Activated T-cell treated with anti-CD3 and anti-CD28 coated beads, Interleukin-2, amount 50 U/mL, for 24 hours (primary cell): ENCODE measurements around the gene CADPS2.

ENCODE experiments used
- DNase-seq: peaks from one replicate; pipeline ENCODE4 v3.0.0-alpha.2; 2020
- H3K27ac Mint-ChIP-seq: 2 replicates; pipeline ENCODE4 v1.8.0; 2020; ENCODE audit warnings: mild to moderate bottlenecking, mixed read lengths
- H3K27me3 Mint-ChIP-seq: 2 replicates; pipeline ENCODE4 v1.8.0; 2020; ENCODE audit warnings: mixed read lengths
- H3K36me3 Mint-ChIP-seq: 2 replicates; pipeline ENCODE4 v1.8.0; 2020; ENCODE audit warnings: low read depth, mixed read lengths
- H3K4me1 Mint-ChIP-seq: 2 replicates; pipeline ENCODE4 v1.8.0; 2020; ENCODE audit warnings: low read depth, mixed read lengths
- H3K4me3 Mint-ChIP-seq: 2 replicates; pipeline ENCODE4 v1.8.0; 2020; ENCODE audit warnings: mild to moderate bottlenecking, moderate library complexity, mixed read lengths
- H3K9me3 Mint-ChIP-seq: 2 replicates; pipeline ENCODE4 v1.8.0; 2020; ENCODE audit warnings: mixed read lengths

CADPS2 gene

DNA sequence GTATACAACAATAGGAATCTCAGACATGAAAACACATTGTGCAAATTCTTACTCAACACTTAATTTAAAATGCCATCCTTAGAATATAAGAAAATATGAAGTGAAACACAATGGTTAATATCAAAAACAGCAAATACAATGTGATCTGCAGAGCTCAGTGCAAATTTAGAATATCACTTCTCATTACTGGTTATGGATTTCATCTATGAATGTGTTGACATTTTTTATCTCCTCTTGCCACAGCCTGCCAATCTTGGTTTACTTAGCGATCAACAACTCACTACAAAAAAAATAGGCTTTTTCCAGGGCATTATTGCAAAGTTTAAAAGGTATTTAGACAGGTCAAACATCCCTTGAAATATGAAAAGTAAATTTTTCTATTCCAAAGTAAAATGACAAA lies 158.5 kb downstream of the CADPS2 start:
- no peaks in the 10 kb centered on the region for H3K36me3 Mint-ChIP-seq
- no peaks in the 10 kb centered on the region for H3K27me3 Mint-ChIP-seq
- H3K9me3 Mint-ChIP-seq: peaks cover 15% of the 10 kb centered on the region
- H3K4me1 Mint-ChIP-seq: no peaks in the 10 kb centered on the region
- no peak overlapping the region for H3K27ac Mint-ChIP-seq
- no peak overlapping the region for H3K4me3 Mint-ChIP-seq
- DNase-seq: no peak

DNA sequence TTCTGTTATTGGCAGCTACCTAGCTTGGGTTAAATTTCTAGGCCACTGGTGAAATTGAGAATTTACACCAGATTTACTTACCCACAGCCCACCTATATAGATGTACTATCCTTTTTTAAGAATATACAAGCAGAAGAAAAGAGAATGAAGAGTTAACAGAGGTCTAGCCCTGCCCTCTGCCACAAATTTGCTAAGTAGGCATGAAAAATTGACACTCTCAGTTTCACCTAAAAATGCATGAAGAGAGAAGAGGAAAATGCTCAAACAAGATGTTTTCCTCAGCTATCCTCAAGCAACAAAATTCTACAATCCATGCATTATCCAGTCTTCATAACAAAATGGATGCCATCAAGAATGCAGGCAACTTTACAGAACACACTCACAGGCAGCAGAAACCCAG lies 158.9 kb downstream of the CADPS2 start:
- DNase-seq: no peak
- no peaks in the 10 kb centered on the region for H3K4me1 Mint-ChIP-seq
- peaks cover 15% of the 10 kb centered on the region for H3K9me3 Mint-ChIP-seq
- H3K4me3 Mint-ChIP-seq: no peak overlapping the region
- no peaks in the 10 kb centered on the region for H3K27me3 Mint-ChIP-seq
- no peaks in the 10 kb centered on the region for H3K36me3 Mint-ChIP-seq
- no peak overlapping the region for H3K27ac Mint-ChIP-seq

DNA sequence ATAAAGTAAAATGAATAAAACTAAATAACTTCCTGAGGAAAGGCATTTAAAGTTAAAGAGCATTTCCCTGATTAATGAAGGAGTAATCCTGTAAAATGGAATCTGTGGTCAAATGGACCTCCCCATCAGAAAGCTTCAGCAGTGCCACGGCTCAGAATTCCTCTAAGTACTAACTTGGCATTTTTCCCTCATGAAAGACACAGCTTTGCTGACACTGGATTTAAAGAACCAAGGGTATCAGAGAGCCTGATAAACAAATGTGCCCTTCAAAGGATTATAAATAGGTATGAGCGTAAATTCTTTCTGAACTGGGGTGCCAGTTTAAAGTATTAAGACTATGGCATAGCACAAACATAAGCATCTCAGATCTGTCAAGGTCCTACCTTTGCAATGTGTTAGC lies 159.4 kb downstream of the CADPS2 start:
- Mint-ChIP-seq H3K9me3 (peaks cover 15% of the 10 kb centered on the region), H3K4me1 (no peaks in the 10 kb centered on the region), H3K4me3 (no peak overlapping the region), H3K27me3 (no peaks in the 10 kb centered on the region), H3K36me3 (no peaks in the 10 kb centered on the region), H3K27ac (no peak overlapping the region)
- no peak for DNase-seq

DNA sequence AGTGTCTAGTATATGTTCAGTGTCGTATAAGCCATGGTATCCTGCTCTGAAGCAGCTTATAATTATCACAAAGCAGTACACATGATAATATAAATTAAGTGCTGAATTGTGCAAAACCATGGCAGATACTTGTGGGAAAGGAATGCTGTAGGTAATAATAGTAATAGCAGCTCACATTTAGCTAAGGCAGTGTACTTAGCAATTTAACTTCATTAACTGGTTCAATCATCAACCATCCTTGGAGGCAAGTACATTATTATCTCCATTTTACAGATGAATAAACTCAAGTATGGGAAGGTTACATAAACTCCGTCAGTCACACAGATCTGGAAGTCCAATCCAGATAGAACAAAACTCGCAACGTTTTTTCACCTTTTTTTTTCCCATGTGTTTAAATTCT lies 161.9 kb downstream of the CADPS2 start:
- peaks cover 11% of the 10 kb centered on the region for H3K9me3 Mint-ChIP-seq
- H3K4me3 Mint-ChIP-seq: no peak overlapping the region
- no peaks in the 10 kb centered on the region for H3K4me1 Mint-ChIP-seq
- H3K27ac Mint-ChIP-seq: no peak overlapping the region
- no peaks in the 10 kb centered on the region for H3K27me3 Mint-ChIP-seq
- no peak for DNase-seq
- H3K36me3 Mint-ChIP-seq: no peaks in the 10 kb centered on the region

DNA sequence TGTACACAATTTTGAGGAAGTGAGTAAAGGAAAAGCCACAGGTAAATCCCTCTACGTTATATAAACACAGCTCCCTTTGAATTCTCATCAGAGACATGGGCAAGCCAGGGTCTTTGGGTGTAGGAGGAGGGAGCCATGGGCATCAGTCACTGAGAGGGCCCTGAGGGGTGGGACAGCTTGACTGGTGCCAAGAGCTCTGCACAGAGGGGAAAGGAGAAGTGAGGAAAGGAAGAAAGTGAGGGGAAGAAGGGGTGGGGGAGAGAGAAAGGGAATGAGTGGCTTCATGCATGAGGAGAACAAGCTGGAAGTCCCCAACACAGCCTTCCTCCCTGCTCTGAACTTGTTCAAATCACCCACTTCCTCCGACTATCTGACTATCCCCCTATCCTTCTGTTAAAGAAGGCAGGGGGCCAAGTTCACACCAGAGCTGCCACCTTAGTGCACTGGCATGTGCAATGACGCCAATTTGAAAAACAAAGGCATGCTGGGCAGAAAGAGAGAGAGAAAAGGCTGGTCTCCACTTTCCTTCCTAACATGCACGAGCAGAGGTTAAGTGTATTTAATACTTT lies 167.2 kb downstream of the CADPS2 start:
- Mint-ChIP-seq H3K9me3 (no peaks in the 10 kb centered on the region), H3K27me3 (no peaks in the 10 kb centered on the region), H3K4me3 (no peak overlapping the region), H3K36me3 (no peaks in the 10 kb centered on the region), H3K27ac (no peak overlapping the region), H3K4me1 (no peaks in the 10 kb centered on the region)
- DNase-seq: no peak

DNA sequence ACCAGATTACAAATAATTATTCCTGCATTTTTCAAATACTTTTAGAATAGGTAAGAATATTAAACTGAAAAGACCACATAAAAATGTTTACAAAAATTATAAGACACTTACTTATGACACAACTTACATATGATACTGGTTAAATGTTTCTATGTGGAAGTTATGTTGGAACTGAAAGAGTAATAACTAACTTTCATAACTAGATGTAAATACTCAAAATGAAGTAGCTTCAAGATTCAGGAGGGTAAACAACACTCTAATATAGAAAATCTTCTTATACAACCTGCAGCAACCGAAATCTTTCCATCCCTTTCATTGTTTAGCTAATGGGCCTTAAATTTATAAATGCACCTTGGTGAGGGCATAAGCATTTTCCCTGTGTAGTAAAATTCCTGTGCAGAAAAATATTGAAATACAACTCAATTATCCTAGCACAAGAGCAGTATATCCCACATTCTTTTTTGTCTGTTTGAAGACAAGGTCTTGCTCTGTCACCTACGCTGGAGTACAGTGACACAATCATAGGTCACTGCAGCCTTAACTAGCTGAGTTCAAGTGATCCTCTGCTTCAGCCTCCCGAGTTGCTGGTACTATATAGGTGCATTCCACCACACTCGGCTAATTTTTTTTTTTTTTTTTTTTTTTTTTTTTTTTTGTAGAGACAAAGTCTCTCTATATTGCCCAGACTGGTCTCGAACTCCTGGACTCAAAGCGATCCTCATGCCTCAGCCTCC lies 168.7 kb downstream of the CADPS2 start:
- H3K4me3 Mint-ChIP-seq: no peak overlapping the region
- no peaks in the 10 kb centered on the region for H3K36me3 Mint-ChIP-seq
- H3K27ac Mint-ChIP-seq: no peak overlapping the region
- H3K27me3 Mint-ChIP-seq: no peaks in the 10 kb centered on the region
- H3K4me1 Mint-ChIP-seq: no peaks in the 10 kb centered on the region
- no peaks in the 10 kb centered on the region for H3K9me3 Mint-ChIP-seq
- DNase-seq: no peak

DNA sequence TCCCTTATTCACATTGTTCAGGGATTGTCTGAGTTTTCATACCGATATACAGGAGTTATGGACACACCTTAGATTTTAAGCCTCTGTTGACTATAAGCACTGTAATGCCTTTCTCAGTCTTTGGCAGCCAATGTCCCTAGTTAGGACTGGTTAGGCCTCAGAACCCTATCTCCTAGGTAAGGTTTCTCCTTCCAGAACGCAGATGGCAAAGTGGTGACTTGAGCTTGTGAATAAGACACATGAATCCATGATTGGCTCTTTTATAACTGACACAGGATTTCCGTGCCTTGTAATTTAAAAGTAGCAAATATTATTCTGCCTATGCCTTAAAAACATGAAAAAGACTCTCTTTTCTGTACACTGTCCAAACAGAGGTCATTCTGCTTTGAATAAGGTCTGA lies 171.1 kb downstream of the CADPS2 start:
- Mint-ChIP-seq H3K4me3 (no peak overlapping the region), H3K36me3 (no peaks in the 10 kb centered on the region), H3K27me3 (no peaks in the 10 kb centered on the region), H3K9me3 (no peaks in the 10 kb centered on the region), H3K4me1 (no peaks in the 10 kb centered on the region), H3K27ac (no peak overlapping the region)
- no peak for DNase-seq

DNA sequence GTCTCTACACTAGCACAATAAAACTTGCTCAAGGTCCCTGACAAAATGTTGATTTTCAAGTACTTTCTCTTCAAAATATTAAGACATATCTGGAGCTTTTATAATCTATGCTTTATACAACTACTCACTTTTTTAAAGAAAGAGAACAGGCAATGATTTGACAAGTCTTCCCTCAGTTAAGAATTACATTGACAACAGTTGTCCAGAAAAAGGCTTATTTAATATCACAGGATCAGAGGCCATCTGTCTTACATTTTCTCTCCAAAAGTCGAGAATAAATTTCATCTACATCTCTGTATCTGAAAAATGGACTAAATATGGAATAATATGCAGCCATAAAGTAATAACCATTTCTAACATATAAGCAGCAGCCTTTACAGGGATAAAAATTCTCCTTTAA lies 175.3 kb downstream of the CADPS2 start:
- H3K27ac Mint-ChIP-seq: no peak overlapping the region
- H3K4me1 Mint-ChIP-seq: no peaks in the 10 kb centered on the region
- H3K27me3 Mint-ChIP-seq: no peaks in the 10 kb centered on the region
- H3K36me3 Mint-ChIP-seq: no peaks in the 10 kb centered on the region
- DNase-seq: no peak
- no peak overlapping the region for H3K4me3 Mint-ChIP-seq
- H3K9me3 Mint-ChIP-seq: peaks cover 2% of the 10 kb centered on the region

DNA sequence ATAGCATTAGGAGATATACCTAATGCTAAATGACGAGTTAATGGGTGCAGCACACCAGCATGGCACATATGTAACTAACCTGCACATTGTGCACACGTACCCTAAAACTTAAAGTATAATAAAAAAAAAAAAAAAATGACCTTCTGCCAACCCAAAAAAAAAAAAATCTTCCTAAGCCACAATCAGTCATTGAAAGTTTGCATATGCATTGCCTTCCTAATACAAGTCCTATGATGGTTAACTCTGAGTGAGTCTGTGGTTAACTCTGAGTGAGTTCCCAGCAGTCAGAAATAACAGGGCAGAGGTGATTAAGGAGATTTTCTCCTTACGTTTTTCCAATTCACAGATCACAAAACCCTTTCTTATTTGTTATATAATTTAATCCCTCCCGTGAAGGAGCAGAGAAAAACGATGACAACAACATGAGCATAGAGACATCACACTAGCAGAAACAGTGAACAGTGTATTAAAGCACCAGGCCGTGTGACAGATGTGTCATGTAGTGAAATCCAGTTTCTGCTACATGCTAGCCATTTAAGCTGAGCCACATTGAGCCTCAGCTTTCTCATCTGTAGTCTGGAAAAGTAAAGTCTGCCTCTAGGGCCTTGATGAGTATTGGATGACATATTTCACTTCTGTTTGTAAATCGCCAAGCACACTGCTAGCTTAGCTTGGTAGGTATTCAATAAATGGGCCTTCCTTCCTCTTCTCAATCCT lies 176.2 kb downstream of the CADPS2 start:
- H3K27me3 Mint-ChIP-seq: no peaks in the 10 kb centered on the region
- H3K9me3 Mint-ChIP-seq: peaks cover 3% of the 10 kb centered on the region
- no peaks in the 10 kb centered on the region for H3K4me1 Mint-ChIP-seq
- no peak overlapping the region for H3K27ac Mint-ChIP-seq
- no peak overlapping the region for H3K4me3 Mint-ChIP-seq
- no peaks in the 10 kb centered on the region for H3K36me3 Mint-ChIP-seq
- no peak for DNase-seq

DNA sequence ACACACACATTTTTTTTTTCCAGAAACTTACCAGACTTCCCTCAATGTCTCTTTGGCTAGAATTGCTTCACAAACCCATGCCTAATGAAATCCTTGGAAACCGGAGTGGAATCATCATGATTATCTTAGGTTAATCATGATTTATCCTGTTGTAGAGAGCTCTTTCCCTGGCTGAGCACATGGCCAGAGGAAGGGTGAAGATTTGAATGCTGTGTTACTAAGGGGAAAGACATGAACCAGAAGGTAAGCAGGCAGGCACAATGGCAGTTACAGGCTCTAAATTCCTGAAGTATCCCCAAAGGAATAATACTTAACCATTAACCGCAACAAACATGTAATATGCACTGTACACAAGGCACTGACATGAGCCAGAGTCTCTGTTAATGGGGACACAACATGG lies 179.4 kb downstream of the CADPS2 start:
- Mint-ChIP-seq H3K9me3 (peaks cover 12% of the 10 kb centered on the region), H3K4me3 (no peak overlapping the region), H3K36me3 (no peaks in the 10 kb centered on the region), H3K27ac (no peak overlapping the region), H3K4me1 (no peaks in the 10 kb centered on the region), H3K27me3 (no peaks in the 10 kb centered on the region)
- DNase-seq: no peak

DNA sequence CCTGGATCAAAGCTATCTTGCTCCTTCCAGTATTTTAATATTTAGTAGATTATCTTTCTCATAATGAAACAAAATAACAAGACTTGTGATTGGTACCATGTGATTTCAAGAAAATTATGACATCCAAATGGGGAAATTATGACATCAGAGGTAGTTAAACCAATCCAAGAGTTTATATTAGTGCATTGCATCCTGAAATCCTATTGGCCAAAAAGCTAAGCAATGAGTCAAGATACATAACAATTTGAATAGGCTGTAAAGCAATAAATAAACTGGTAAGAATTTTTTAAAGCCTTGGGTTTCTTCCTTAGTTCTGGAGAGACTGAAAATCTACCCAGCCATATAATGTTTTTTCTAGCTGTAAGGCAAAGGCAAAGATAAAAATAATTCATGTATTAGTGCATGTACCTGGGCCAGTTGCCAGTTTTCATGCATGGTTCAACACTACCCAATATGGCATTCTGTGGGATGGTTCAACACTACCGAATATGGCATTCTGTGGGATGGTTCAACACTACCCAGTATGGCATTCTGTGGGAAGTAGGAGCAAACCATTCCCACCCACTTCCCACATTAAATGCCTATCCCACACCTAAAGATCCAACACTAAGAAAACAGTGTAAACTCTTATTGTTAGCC lies 183.3 kb downstream of the CADPS2 start, which contains the start of gene RNF148:
Gene RNF148, minus strand, starts transcription at position 51 of the 639 bp plus-strand sequence. CDS start 172 bp downstream, outside the sequence.
- H3K9me3 Mint-ChIP-seq: peaks cover 21% of the 10 kb centered on the region
- H3K27me3 Mint-ChIP-seq: no peaks in the 10 kb centered on the region
- H3K27ac Mint-ChIP-seq: no peak within 1 kb of the TSS
- no peaks in the 10 kb centered on the region for H3K36me3 Mint-ChIP-seq
- no peaks in the 10 kb centered on the region for H3K4me1 Mint-ChIP-seq
- no peak within 1 kb of the TSS for H3K4me3 Mint-ChIP-seq
- DNase-seq: no peak

DNA sequence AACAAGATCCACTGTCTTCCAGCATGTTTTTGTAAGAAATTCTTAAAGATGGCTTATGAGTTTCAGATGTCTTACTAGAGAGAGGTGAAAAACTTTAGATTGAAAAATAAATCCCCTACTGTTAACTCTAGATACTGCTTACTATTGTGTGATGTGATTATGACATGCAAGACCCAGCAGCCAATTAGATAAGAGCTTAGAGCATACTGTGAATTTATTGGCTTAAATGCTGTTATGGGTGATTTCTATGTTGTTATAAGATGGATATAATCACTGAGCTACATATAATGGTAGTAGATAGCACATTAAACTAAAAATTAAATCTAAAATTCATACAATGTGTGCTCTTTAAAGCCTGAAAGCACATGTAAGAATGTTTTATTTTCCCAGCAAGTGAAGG lies 187.2 kb downstream of the CADPS2 start, which contains the start of gene RNF133:
Gene RNF133, minus strand, starts transcription at position 101 of the 400 bp plus-strand sequence. CDS start 199 bp downstream, outside the sequence.
- no peaks in the 10 kb centered on the region for H3K27me3 Mint-ChIP-seq
- H3K9me3 Mint-ChIP-seq: peaks cover 18% of the 10 kb centered on the region
- no peak within 1 kb of the TSS for H3K27ac Mint-ChIP-seq
- no peaks in the 10 kb centered on the region for H3K4me1 Mint-ChIP-seq
- DNase-seq: no peak
- no peaks in the 10 kb centered on the region for H3K36me3 Mint-ChIP-seq
- no peak within 1 kb of the TSS for H3K4me3 Mint-ChIP-seq

DNA sequence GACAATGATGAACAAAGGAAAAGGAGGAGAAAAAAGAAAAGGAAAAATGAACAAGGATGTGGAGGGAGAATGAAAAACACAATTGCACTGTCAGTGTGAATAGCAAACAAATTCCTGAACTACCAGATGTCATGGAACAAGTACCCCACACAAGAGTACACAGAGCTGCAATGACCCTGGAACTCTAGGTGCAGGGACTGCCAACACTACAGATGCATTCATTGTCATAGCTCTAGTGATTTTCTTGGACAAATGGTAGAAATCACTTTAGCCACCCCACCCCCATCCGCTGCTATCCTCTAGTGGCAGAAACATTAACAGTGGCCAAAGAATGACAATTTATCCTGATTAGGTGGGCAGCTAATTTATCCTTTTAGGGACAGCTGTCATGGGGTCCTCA lies 190.4 kb downstream of the CADPS2 start:
- Mint-ChIP-seq H3K4me1 (no peaks in the 10 kb centered on the region), H3K4me3 (no peak overlapping the region), H3K36me3 (no peaks in the 10 kb centered on the region), H3K27me3 (no peaks in the 10 kb centered on the region), H3K9me3 (peaks cover 16% of the 10 kb centered on the region), H3K27ac (no peak overlapping the region)
- DNase-seq: no peak

DNA sequence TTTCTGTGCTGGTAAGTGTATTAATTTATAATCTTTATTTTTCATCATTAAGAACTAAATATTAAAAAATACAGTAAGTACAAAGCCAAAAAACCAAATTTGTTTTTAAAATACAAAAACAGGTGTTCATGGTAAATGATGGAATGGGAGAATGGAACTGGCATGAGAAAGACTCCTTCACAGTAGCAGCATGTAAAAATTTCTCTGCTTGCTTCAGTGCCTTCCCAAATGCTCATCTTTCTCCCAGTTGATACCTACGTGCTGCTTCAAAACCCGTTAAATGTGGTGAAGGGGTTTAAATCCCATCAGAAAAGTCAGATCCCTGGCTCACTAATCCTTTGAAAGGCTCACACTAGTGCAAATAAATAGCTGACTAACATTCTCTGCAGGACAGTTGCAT lies 191.6 kb downstream of the CADPS2 start:
- H3K36me3 Mint-ChIP-seq: no peaks in the 10 kb centered on the region
- H3K9me3 Mint-ChIP-seq: peaks cover 15% of the 10 kb centered on the region
- no peak overlapping the region for H3K27ac Mint-ChIP-seq
- no peak for DNase-seq
- H3K4me3 Mint-ChIP-seq: no peak overlapping the region
- no peaks in the 10 kb centered on the region for H3K4me1 Mint-ChIP-seq
- no peaks in the 10 kb centered on the region for H3K27me3 Mint-ChIP-seq
